ENCODE measurements around the gene SMARCA4. TPM values are rescaled to one million over a fixed set of nuclear protein-coding genes. Genes with fewer than 3 reads are reported as not detected.

Gene SMARCA4
- total RNA-seq, 4 donors from 2014 or later: 68.3 to 208 (median 114) TPM

DNA sequence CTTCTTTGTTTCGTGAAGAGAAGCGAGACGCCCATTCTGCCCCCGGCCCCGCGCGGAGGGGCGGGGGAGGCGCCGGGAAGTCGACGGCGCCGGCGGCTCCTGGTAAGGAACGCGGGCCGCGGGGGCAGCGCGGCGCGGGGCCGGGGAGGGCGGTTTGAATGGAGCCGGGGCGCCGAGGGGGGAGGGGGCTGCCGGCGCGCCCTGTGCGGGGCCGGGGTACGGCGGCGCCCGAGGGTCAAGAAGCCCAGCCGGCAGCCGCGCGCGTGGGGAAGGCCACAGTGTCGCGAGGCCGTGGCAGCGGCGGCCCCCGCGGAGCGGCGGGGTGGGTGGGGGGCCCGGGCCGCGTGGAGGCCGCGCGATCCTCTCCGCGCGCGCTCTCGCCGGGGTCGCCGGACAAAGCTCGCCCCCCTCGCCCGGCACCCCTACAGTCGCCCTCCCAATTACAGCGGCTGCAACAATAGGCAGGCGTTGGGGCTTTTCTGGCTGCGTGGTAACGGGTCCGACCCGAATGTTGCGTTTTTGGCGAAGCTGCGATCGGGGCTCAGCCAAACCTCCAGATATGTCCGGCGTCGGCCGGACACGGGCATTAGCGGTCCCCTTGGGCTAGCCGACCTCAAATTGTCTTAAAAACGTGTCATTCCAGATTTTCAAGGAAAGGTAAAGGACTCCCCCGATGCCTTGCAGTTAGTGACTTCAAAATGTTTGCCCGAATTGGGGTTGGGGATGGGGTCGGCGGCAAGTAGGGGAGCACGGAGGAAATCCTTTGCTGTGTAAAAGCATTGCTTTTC is 437 bp downstream of the SMARCA4 start:
- Histone ChIP-seq H3K9me3 (no peaks in the 10 kb centered on the region), H3K4me1 (peaks cover 0 to 27% (median 12%) of the 10 kb centered on the region in 4 donors), H3K27ac (peak overlapping the region; percentile 88 to 96 (median 92)), H3K4me3 (peak overlapping the region; percentile 65 to 97 (median 88)), H3K27me3 (no peaks in the 10 kb centered on the region), H3K36me3 (no peaks in the 10 kb centered on the region)
- peak in 2 of 3 donors; percentile 55 to 60 for DNase-seq
- TF ChIP-seq POLR2A (IDR thresholded peaks at IDR 0.05): no peak
- TF ChIP-seq, protein P1, sequence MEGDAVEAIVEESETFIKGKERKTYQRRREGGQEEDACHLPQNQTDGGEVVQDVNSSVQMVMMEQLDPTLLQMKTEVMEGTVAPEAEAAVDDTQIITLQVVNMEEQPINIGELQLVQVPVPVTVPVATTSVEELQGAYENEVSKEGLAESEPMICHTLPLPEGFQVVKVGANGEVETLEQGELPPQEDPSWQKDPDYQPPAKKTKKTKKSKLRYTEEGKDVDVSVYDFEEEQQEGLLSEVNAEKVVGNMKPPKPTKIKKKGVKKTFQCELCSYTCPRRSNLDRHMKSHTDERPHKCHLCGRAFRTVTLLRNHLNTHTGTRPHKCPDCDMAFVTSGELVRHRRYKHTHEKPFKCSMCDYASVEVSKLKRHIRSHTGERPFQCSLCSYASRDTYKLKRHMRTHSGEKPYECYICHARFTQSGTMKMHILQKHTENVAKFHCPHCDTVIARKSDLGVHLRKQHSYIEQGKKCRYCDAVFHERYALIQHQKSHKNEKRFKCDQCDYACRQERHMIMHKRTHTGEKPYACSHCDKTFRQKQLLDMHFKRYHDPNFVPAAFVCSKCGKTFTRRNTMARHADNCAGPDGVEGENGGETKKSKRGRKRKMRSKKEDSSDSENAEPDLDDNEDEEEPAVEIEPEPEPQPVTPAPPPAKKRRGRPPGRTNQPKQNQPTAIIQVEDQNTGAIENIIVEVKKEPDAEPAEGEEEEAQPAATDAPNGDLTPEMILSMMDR (IDR thresholded peaks at IDR 0.05): no peak

DNA sequence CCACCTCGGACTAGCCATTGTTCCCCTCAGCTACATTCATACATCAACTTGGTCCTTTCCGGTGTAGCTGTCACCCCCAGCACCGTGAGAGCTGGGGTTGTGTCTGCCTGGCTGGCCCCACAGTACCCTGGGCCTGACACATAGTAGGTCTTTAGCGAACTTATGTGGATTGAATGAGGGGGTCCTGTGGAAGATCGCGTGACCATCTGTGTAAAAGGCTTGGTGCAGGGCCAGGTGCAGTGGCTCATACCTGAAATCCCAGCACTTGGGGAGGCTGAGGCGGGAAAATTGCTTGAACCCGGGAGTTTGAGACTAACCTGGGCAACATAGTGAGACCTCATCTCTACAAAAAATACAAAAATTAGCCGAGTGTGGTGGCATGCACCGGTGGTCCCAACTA is 2.0 kb downstream of the SMARCA4 start:
- H3K27ac ChIP-seq: peak overlapping the region in 2 of 4 donors; percentile 30 to 52
- no peak for DNase-seq
- no peaks in the 10 kb centered on the region for H3K36me3 ChIP-seq
- peaks cover 0 to 30% (median 12%) of the 10 kb centered on the region in 4 donors for H3K4me1 ChIP-seq
- no peaks in the 10 kb centered on the region for H3K9me3 ChIP-seq
- no peaks in the 10 kb centered on the region for H3K27me3 ChIP-seq
- no peak overlapping the region for H3K4me3 ChIP-seq
- no peak for TF ChIP-seq POLR2A (IDR thresholded peaks at IDR 0.05)
- TF ChIP-seq, protein P1 (IDR thresholded peaks at IDR 0.05): no peak

DNA sequence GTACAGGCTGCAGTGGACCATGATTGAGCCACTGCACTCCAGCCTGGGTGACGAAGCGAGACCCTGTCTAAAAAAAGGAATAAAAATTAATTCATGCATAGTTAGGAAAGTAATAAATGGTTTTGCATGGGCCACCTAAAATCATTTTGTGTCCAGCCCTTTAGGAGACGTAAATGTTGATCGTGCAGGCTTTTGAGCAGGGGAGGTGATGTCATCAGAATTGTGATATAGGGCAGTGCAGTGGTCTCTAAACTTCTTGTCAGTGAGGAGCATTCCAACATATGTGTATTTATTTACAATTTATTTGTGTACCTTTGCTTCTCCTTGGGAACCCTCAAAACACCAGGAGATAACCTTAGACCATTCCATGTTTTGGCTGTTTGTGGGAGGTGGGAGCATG is 3.0 kb downstream of the SMARCA4 start:
- Histone ChIP-seq H3K27me3 (no peaks in the 10 kb centered on the region), H3K9me3 (no peaks in the 10 kb centered on the region), H3K4me3 (no peak overlapping the region), H3K27ac (peak overlapping the region in 1 of 4 donors; percentile 52), H3K36me3 (no peaks in the 10 kb centered on the region), H3K4me1 (peaks cover 0 to 37% (median 14%) of the 10 kb centered on the region in 4 donors)
- no peak for DNase-seq
- TF ChIP-seq, protein P1 (IDR thresholded peaks at IDR 0.05): no peak
- TF ChIP-seq POLR2A (IDR thresholded peaks at IDR 0.05): no peak

DNA sequence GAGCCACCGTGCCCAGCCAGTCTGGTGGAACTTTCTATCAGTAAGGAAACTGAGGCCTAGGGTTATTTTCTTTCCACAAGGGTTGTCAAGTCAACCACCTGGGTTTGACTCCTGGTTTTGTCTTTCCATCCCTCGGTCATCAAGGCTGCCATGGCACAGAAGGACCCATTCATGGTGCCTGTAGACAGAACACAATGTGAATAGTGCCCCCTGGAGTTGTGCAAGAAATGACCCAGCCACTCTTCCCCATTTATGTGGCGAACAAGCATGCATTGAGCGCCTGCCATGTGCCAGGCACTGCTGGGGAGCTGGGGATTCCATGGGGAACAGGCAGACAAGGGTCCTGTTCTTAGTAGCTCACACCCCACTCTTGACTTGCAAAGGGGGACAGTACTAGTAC is 4.1 kb downstream of the SMARCA4 start:
- no peak for DNase-seq
- TF ChIP-seq, protein P1 (IDR thresholded peaks at IDR 0.05): no peak
- TF ChIP-seq POLR2A (IDR thresholded peaks at IDR 0.05): no peak
- H3K4me3 ChIP-seq: no peak overlapping the region
- H3K27ac ChIP-seq: no peak overlapping the region
- H3K4me1 ChIP-seq: peaks cover 0 to 33% (median 14%) of the 10 kb centered on the region in 4 donors
- H3K27me3 ChIP-seq: no peaks in the 10 kb centered on the region
- no peaks in the 10 kb centered on the region for H3K9me3 ChIP-seq
- H3K36me3 ChIP-seq: no peaks in the 10 kb centered on the region

DNA sequence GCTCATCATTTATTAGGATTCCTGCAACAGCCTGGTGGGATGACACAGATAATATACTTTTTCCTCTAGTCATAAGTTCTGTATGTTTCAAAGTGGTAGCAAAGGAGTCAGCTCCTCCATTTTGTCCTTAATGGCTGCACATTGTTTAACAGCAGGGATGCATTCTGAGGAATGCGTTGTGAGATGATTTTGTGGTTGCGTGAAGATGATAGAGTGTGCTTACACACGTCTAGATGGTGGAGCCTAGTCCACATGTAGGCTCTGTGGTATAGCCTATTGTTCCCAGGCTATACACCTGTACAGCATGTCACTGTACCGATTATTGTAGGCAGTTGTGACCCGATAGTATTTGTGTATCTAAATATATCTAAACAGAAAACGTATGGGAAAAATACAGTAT is 4.6 kb downstream of the SMARCA4 start:
- H3K9me3 ChIP-seq: no peaks in the 10 kb centered on the region
- no peak overlapping the region for H3K27ac ChIP-seq
- no peaks in the 10 kb centered on the region for H3K27me3 ChIP-seq
- no peak overlapping the region for H3K4me3 ChIP-seq
- H3K36me3 ChIP-seq: no peaks in the 10 kb centered on the region
- no peak for DNase-seq
- TF ChIP-seq POLR2A (IDR thresholded peaks at IDR 0.05): no peak
- TF ChIP-seq, protein P1 (IDR thresholded peaks at IDR 0.05): no peak
- H3K4me1 ChIP-seq: peaks cover 0 to 32% (median 14%) of the 10 kb centered on the region in 4 donors

Measured in Peyer's patch (tissue), 4 donors.